Progenitor cell of endocrine pancreas (in vitro differentiated cells): ENCODE results near the gene APLN. TPM values are rescaled to one million over a fixed set of nuclear protein-coding genes. Genes with fewer than 3 reads are reported as not detected.

Source experiments
- DNase-seq: peaks from one replicate; pipeline ENCODE4 v3.0.0; 2021; ENCODE audit warnings: low spot score; ENCODE audit not compliant: unreplicated experiment
- H3K27ac Mint-ChIP-seq: 2 replicates; pipeline ENCODE4 v1.8.0; 2021; ENCODE audit warnings: mild to moderate bottlenecking, moderate library complexity, mixed read lengths
- H3K27me3 Mint-ChIP-seq: 2 replicates; pipeline ENCODE4 v1.8.0; 2021; ENCODE audit warnings: mixed read lengths
- H3K36me3 Mint-ChIP-seq: 2 replicates; pipeline ENCODE4 v1.8.0; 2022; ENCODE audit warnings: mixed read lengths; ENCODE audit not compliant: insufficient read depth
- H3K4me1 Mint-ChIP-seq: 2 replicates; pipeline ENCODE4 v1.8.0; 2021; ENCODE audit warnings: low read depth, mixed read lengths
- H3K4me3 Mint-ChIP-seq: 2 replicates; pipeline ENCODE4 v1.8.0; 2021; ENCODE audit warnings: low read depth, mild to moderate bottlenecking, moderate library complexity, mixed read lengths
- H3K9me3 Mint-ChIP-seq: 2 replicates; pipeline ENCODE4 v1.8.0; 2021; ENCODE audit warnings: low read depth, mixed read lengths
- total RNA-seq: library from RNA; stranded (reverse); gene quantifications from 2 replicates; pipeline ENCODE4 v1.2.1, GENCODE V29; 2021
- TF ChIP-seq, protein P1 (sequence below): fragments of 200-600 bp; sonication (generic); IDR thresholded peaks from one replicate; pipeline ENCODE4 v1.5.0; 2021; ENCODE audit warnings: antibody characterized with exemption, mild to moderate bottlenecking; ENCODE audit not compliant: unreplicated experiment

APLN gene
- total RNA-seq, 1 donor from 2014 or later: 0.14 TPM

DNA sequence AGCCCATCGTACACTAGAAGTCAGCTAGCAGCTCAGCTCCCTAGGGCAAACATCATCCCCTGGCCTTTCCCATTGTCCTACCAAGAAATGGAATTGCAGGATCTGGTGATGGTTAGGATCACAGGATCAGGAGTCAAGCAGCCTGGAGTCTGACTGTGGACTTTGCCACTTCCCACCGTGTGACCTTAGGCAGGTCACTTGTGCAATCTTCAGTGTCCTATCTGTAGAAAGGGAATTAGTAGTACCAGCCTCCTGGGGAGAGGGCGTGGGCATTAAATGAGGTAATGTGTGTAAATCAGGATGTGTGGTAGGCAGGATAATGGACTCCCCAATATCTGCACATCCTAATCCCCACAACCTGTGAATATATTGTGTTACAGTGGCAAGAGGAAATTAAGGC is 38.6 kb upstream of the APLN start:
- peaks cover 3% of the 10 kb centered on the region for H3K9me3 Mint-ChIP-seq
- H3K27me3 Mint-ChIP-seq: peaks cover 6% of the 10 kb centered on the region

DNA sequence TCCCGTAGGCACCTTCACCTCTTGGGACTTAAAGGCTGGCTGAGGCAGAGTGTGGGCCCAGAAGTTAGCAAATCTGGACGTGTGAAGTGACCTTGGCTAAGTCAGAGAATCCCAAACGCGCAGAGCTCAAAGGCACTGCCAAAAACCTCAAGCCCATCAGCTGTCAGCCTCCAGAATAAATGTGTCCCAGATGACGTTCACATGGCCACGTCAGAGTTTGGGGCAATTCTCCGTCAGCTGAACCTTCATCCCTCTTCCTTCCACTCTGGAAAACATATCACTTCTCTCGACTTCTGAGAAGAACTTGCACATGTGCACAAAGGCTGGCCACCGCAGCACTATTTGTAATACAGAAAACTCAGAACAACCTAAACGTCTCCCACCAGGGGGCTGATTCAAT is 35.7 kb upstream of the APLN start:
- H3K27me3 Mint-ChIP-seq: no peaks in the 10 kb centered on the region
- no peaks in the 10 kb centered on the region for H3K4me1 Mint-ChIP-seq
- no peak overlapping the region for H3K4me3 Mint-ChIP-seq
- no peaks in the 10 kb centered on the region for H3K9me3 Mint-ChIP-seq
- no peak overlapping the region for H3K27ac Mint-ChIP-seq
- TF ChIP-seq, protein P1, sequence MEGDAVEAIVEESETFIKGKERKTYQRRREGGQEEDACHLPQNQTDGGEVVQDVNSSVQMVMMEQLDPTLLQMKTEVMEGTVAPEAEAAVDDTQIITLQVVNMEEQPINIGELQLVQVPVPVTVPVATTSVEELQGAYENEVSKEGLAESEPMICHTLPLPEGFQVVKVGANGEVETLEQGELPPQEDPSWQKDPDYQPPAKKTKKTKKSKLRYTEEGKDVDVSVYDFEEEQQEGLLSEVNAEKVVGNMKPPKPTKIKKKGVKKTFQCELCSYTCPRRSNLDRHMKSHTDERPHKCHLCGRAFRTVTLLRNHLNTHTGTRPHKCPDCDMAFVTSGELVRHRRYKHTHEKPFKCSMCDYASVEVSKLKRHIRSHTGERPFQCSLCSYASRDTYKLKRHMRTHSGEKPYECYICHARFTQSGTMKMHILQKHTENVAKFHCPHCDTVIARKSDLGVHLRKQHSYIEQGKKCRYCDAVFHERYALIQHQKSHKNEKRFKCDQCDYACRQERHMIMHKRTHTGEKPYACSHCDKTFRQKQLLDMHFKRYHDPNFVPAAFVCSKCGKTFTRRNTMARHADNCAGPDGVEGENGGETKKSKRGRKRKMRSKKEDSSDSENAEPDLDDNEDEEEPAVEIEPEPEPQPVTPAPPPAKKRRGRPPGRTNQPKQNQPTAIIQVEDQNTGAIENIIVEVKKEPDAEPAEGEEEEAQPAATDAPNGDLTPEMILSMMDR: no peak
- DNase-seq: no peak
- no peaks in the 10 kb centered on the region for H3K36me3 Mint-ChIP-seq

More for the DNA sequence above, 38.6 kb upstream of the APLN start:
- H3K27ac Mint-ChIP-seq: peak overlapping the region; percentile 73
- no peak for DNase-seq
- no peaks in the 10 kb centered on the region for H3K36me3 Mint-ChIP-seq
- H3K4me3 Mint-ChIP-seq: no peak overlapping the region
- TF ChIP-seq, protein P1: no peak
- H3K4me1 Mint-ChIP-seq: no peaks in the 10 kb centered on the region

DNA sequence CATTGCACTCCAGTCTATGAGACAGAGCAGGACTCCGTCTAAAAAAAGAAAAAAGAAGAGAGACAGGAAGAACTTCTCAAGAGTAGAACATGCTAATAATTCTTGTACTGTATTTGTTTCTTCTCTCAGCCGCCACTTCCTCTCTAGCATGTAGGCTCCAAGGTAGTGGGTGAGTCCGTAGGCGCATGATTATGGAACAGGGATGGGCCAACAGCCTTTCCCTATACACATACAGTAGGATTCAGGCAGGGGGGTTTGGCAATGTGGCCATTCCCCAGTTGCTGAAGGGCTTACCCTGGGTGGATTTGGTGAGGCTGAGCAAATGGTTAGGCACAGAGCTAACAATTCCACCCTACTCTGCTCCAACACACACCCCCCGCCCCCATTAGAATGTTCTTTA is 35.0 kb upstream of the APLN start:
- H3K36me3 Mint-ChIP-seq: no peaks in the 10 kb centered on the region
- H3K4me1 Mint-ChIP-seq: no peaks in the 10 kb centered on the region
- no peaks in the 10 kb centered on the region for H3K9me3 Mint-ChIP-seq
- no peak overlapping the region for H3K27ac Mint-ChIP-seq
- H3K4me3 Mint-ChIP-seq: no peak overlapping the region
- TF ChIP-seq, protein P1: no peak
- no peaks in the 10 kb centered on the region for H3K27me3 Mint-ChIP-seq
- no peak for DNase-seq

DNA sequence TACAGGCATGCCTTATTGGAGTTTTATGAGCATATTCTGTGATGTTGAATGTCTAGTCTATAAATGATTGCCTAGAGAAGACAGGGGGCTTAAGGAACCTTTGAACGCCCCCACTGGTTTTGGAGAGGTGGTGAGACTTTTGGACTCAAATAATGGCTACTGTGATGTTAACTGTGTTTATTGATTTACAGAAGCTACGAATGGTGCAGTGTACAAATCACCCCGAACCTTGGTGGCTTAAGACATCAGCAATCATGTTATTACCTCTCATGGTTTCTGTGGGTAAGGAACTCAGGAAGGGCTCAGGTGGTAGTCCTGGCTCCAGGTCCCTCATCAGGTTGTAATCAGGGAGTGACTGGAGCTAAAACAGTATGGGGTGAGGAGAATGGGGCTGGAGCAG is 33.3 kb upstream of the APLN start:
- Mint-ChIP-seq H3K4me3 (no peak overlapping the region), H3K27me3 (no peaks in the 10 kb centered on the region), H3K36me3 (no peaks in the 10 kb centered on the region), H3K9me3 (no peaks in the 10 kb centered on the region), H3K4me1 (no peaks in the 10 kb centered on the region), H3K27ac (no peak overlapping the region)
- DNase-seq: no peak
- TF ChIP-seq, protein P1: no peak

GRCh38 chrX:129686422-129686948 is 31.7 kb upstream of the APLN start:
- no peaks in the 10 kb centered on the region for H3K4me1 Mint-ChIP-seq
- H3K36me3 Mint-ChIP-seq: no peaks in the 10 kb centered on the region
- H3K27me3 Mint-ChIP-seq: no peaks in the 10 kb centered on the region
- no peak overlapping the region for H3K4me3 Mint-ChIP-seq
- H3K9me3 Mint-ChIP-seq: peaks cover under 1% of the 10 kb centered on the region
- H3K27ac Mint-ChIP-seq: no peak overlapping the region
- DNase-seq: no peak
- TF ChIP-seq, protein P1: no peak
